Measurements from ENCODE around the gene ZNF653. TPM values are rescaled to one million over a fixed set of nuclear protein-coding genes. Genes with fewer than 3 reads are reported as not detected.

The ZNF653 gene
- total and polyA plus RNA-seq, 9 of the 15 experiments (the other 6 are each of a cell fraction or from before 2014, with no cell fraction given) = 1.6 to 8.0 (median 4.2) TPM; not detected in 2

GRCh38 chr19:11435057-11435832 is 70.4 kb downstream of the ZNF653 start, which contains the start of the genes ODAD3 and PRKCSH (continued):
- no peak for TF ChIP-seq MTA1 (IDR thresholded peaks at IDR 0.05; ENCODE audit: borderline replicate concordance)
- 0 out of 2 replicates have a peak, but pooled peaks have one; percentile 37 for TF ChIP-seq CREB3L1 (IDR thresholded peaks at IDR 0.05; ENCODE audit: borderline replicate concordance, low read depth)
- no peak for TF ChIP-seq PBX2 (CRISPR knock-in tag; IDR thresholded peaks at IDR 0.05; ENCODE audit: low read depth)
- TF ChIP-seq PBX2 (tag; conservative IDR thresholded peaks at IDR 0.05; ENCODE audit: low read depth) = peak; percentile 84
- no peak; the same call in 1 of the 2 replicates for TF ChIP-seq EP300 (IDR thresholded peaks at IDR 0.05; ENCODE audit: low read length)
- no peak for TF ChIP-seq ZSCAN32 (CRISPR knock-in tag; IDR thresholded peaks at IDR 0.05)
- TF ChIP-seq BHLHE40 (IDR thresholded peaks at IDR 0.05; ENCODE audit: low read length) = peak; percentile 91
- TF ChIP-seq SMC3 (conservative IDR thresholded peaks at IDR 0.05; ENCODE audit: insufficient read depth, low read depth, low read length) = 0 out of 2 replicates have a peak, but pooled peaks have one; percentile 14
- TF ChIP-seq ZNF24 (IDR thresholded peaks at IDR 0.05) = no peak
- TF ChIP-seq PHF21A (IDR thresholded peaks at IDR 0.05; ENCODE audit: borderline replicate concordance, low read depth) = no peak
- no peak for TF ChIP-seq CHD2 (IDR thresholded peaks at IDR 0.05; ENCODE audit: low read depth, low read length)
- TF ChIP-seq SRSF3 (IDR thresholded peaks at IDR 0.05; ENCODE audit: insufficient read depth, low read length) = no peak
- TF ChIP-seq STAT5B (CRISPR knock-in tag; IDR thresholded peaks at IDR 0.05) = no peak
- peak; percentile 82 for TF ChIP-seq FOXJ2 (tag; IDR thresholded peaks at IDR 0.05)
- TF ChIP-seq CBFA2T3 (IDR thresholded peaks at IDR 0.05) = no peak
- TF ChIP-seq POLR2AphosphoS2 (IDR thresholded peaks at IDR 0.05; ENCODE audit: low read length) = no peak
- no peak for TF ChIP-seq HMGXB4 (CRISPR knock-in tag; IDR thresholded peaks at IDR 0.05)
- TF ChIP-seq HMG20B (CRISPR knock-in tag; IDR thresholded peaks at IDR 0.05) = no peak
- no peak for TF ChIP-seq TRIM28 (IDR thresholded peaks at IDR 0.05)
- TF ChIP-seq SRF (CRISPR knock-in tag; IDR thresholded peaks at IDR 0.05) = peak in 1 of 2 experiments; percentile 82; a peak in 1 of 4 replicates
- TF ChIP-seq CTCF (IDR thresholded peaks at IDR 0.05 in 2 of 3, conservative IDR thresholded peaks at IDR 0.05 in 1 of 3; ENCODE audit: insufficient read depth in 2 of 3, low read depth in 1 of 3, low read length in 3 of 3) = peak; percentile 73 to 96 (median 91)
- TF ChIP-seq HDAC6 (IDR thresholded peaks at IDR 0.05; ENCODE audit: low read depth, low read length) = no peak
- TF ChIP-seq ZSCAN29 (IDR thresholded peaks at IDR 0.05) = no peak

Data from K562 (cell line).